Endothelial cell of hepatic sinusoid (primary cell): ENCODE results near the gene ARL15.

Experiments
- in situ Hi-C: cut with HindIII; loops from 2 replicates; pipeline ENCODE4 v1.10.0; 2017; ENCODE audit warnings: low sequenced_read_pairs

Gene ARL15

DNA sequence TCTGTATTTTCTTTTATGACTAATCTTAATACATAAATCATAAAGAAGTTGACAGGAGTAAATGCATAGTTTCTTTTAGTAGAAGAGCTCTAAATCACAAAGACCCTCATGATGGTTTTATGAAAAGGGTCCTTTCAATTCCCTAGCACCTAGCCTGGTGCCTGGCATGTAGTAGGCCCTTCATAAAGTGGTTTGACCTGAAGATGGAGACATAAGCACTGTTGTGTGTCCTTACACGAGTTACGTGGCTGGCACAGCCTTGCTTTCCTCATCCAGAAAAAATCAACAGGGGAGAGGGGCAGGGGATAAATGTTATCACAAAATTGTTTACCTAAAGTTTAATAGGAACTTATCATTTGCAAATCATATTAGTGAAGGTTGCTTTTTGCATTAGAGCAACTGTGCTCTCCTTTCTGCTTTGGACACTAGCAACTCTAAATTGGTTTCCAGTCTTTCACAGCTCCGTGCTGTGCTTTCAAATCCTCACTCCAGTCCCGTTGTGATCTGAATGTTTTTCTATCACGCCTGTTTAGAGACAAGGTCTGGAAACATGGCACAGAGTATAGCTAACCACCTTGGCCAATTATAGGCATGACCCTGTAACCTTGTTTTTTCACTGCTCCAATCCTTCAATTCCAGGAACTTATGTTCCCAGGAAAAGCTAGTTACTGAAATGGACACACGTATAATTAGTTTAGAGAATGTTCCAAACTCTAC, 55.7 kb downstream of the ARL15 start:
- in situ Hi-C loops, result no loop called here

DNA sequence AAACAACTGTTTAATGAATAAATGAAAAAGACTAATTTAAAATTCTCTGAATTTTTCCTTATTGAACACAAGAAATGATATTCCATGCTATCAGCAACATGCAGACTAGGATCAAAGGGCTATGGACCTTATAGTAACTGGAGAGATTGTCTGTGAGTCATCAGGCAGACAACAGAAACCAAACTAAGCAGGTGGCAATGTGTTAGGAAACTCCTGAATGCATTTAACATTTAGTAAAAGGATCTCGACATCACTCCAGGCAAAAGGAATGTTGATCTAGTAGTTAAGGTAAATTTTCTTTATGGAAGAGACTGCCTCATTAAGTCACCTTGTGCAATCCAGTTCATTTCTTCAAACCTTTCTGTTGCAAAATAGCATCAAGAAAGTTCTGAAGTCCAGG, 58.4 kb downstream of the ARL15 start:
- in situ Hi-C loops, result no loop called here

DNA sequence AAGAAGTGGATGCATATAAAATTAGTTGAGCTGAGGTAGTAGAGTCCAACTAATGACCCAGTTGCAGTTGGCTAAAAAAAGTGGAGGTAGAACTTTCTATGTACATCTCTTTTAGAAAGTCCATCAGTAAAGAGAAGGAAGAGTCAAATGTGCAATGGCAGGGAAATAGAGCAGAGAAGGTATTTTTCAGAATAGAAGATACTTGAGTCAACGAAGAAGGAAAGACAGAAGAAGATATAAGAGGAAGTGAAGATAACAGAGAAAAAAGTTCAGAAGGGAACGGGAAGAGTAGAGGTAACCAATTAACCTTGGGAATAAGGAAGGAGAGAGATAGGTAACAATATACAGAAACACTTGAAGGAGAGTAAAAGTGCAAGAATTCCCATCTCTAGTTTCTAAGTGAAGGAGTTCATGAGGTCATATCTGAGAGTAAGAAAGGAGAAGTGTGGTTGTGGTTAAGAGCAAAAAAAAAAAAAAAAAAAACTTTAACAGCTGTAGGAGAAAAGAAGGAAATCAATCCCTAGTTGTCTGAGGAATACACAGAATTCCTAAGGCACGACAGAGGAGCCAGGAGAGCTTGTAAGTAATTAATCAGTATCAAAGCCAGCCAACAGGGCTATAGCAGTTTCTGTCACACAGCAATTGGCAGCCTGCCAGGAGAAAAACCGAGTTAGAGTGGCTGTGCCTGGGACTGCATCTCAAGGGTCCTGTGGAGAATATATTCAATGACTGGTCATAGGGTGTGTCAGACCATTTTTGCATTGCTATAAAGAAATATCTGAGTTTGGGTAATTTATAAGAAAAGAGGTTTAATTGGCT, 61.0 kb downstream of the ARL15 start:
- in situ Hi-C loops, result no loop called here

DNA sequence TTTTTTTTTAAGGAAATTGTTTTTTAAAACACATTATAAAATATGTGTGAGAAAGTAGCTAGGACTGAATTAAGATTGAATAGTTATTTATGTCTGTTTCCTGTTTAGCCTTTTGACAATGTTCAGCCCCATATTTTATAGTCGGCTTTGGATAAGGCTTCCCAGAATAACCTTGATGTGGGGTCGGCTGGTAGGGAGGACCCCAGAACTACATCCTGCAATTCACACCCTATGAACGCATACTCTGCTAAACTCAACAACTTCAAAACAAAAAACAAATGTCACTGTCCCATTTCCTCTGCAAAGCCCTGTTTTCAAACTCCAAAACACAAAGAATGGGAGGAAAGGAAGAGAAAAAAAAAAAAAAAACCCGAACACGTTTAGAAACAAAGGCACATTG, 63.1 kb downstream of the ARL15 start:
- in situ Hi-C loops, result no loop called here

DNA sequence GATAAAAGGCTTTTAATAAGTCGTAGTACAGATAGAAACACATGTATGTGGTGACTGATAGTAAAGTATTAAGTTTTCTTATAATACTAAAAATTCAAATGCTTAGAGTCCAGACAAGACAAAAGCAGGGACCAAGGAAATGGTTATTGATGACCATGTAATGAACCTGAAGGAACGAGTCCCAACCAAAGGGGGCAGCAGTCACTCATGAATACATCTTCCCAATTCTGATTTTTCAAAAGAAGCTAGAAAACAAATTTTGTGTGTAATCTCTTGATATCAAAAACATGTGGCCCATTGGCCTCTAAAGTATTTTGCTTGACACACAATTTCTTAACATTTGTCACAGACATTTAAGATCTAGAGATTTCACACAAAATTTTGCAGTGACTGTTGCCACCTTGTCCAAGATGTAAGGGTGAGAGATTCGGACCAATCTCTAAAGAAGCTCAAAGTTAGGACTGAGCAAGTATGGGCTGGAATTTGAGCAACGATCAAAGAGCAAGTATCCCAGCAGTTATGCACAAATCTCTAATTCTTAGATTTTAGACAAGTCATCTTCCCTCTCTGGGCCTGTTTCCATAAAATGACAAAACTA, 66.8 kb downstream of the ARL15 start:
- in situ Hi-C loops, result no loop called here

DNA sequence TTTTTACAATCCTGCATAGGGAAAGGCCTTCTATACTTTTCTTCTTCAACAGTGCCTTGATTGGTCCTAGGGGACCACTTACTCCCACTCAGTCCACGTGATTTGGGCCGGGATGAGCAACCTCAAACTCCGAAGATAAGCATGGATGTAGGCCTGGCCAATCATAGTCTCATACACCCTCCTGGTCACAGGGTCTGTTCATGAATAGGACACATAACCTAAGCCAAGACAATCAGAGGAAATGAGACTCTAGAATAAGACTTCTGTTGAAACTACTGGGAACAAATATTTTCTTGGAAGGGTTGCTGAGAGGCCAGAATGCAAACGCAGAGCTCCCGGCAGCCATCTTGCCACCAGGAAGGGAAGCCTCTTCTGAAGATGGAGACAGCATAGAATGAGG, 68.1 kb downstream of the ARL15 start:
- in situ Hi-C loops, result no loop called here

DNA sequence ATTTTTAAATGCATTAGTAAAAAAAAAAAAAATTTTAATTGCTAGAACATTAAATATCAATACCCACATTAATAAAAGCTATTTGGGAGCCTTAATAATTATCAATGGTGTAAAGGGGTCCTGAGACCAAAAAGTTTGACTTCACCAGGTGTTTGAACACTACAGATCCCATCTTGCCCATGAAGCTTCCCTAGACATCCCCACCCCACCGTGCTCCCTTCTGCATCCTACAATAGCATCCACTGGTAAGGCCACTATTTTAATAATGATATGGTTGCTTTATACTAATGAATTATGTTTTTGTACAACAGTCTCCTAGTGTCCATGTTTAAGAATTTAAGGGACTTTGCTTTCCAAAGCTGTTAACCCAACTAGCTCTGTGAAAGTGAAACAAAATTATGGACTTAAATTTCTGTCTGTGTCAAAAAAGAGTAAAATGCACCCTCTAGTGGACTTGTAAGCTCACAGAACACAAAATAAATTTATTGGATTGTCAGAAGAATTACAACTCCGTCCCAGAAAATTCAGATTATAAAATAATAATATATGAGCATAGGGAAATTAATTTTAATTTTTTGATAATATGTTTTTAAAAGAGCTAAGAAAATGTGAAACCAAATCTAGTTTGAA, 76.0 kb downstream of the ARL15 start:
- in situ Hi-C loops, result no loop called here

DNA sequence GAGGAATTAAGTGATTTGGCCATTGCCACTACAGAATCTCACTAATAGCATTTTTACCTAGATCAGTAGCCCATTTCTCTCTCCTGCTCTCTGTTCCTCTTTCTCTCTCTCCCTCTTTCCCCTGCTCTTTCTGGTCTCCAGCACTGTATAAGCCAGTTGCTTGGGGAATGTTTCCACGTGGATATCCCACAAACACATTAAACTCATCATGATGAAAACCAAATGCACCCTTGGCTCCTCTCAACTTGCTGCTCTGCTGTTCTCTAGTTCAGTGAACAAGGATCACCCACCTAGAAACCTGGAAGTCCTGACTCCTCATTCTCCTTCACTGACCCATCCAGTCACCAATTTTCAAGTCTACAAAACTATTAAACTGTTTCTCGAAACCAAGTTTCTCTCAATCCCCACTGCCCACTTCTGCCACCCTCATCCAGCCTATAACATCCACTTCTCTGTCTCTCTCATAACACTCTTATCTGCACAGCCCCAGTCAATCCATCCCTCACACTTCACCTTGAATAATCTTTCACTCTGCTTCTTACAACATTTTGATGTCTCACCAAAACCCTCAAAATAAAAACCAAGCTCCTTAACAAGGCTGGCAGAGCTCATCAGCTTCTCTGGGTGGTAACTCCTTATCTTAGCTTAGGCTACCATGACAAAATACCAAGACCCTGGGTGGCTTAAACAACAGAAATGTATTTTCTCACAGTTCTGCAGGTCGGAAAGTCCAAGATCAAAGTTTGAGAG, 79.3 kb downstream of the ARL15 start:
- in situ Hi-C loops, result no loop called here

DNA sequence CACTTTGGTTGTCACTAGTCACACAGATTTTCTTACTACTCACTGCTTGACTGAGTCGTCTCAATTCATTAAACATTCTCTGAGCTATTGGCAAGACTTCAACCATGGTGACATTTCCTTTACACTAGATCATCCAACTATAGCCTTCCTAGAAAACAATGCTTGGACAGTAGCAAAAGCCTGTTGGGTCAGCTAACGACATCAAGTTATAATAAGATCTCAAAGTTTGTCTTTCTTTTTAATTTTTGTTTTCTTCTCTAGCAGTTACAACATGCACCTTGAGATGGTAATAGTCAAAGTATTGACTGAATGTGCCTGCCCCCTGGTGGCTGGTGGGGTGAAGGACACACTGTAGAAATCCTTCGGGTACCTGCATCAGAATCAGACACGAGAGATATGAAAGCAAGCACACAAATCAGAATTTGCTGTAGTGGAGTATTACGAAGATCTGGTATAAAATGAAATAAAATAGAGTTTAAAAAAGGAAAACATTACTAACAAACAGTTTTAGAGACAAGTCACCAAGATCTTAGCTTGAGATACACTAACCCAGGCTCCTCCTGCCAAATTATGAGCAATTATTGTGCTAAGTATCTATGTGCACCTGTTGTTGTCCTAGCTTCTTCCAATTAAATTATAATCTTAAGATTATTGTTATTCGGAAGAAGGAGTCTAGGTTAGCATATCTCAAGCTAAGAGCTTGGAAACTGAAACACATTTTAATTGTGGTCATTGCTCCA, 81.2 kb downstream of the ARL15 start:
- in situ Hi-C loops, result no loop called here

DNA sequence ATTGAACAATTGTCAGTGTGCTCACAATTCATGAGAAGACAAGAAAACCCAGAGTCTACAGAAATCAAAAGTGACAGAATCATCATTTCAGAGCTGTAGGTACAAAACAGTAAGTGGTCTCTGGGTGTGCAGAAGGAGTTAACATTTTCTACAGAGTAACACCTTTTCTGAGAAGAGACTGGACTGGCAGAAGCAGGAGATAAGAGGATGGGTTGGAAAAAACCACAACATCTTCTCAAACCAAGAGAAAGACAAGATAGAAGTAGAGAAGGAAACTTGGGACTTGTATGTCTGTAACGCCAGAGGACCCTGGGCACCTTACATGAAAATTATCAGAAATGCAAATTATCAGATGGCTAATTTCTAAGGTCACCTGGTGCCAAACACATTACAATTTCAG, 82.6 kb downstream of the ARL15 start:
- in situ Hi-C loops, result no loop called here

DNA sequence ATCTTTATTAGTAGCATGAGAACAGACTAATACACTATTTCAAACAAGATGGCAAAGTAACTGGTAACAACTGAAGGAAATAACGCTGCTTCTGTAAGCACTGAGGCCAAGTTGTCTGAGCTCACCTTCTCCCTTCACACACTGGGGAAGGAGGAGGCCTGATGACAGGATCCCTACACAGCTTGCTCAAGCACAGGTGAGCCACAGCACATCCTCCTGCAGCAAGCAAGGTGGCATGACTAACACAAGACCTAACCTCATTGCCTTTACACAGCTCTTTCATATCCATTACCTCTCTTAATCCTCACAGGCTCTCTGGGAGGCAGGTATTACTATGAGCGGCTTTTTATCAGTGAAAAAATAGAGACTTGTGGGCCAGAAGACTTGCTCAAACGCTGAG, 83.3 kb downstream of the ARL15 start:
- in situ Hi-C loops, result no loop called here

DNA sequence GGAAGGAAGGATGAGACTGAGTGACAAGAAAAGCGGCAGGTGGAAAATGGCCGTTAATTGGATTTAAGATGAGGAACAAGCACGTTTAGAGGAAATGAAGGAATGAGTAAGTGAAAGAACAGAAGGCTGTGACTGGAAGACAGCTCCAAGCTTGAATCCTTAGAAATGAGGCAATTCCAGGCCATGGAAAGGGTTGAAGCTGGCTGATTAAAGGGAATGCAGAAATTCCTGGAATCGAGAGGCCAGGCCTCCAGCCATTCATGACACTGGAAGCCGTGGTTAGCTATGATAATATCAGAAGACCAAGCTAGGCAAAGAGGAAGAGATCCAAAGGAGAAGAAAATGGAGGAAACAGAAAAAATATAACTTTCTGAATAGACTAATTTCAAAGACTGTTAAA, 84.2 kb downstream of the ARL15 start:
- in situ Hi-C loops, result no loop called here

DNA sequence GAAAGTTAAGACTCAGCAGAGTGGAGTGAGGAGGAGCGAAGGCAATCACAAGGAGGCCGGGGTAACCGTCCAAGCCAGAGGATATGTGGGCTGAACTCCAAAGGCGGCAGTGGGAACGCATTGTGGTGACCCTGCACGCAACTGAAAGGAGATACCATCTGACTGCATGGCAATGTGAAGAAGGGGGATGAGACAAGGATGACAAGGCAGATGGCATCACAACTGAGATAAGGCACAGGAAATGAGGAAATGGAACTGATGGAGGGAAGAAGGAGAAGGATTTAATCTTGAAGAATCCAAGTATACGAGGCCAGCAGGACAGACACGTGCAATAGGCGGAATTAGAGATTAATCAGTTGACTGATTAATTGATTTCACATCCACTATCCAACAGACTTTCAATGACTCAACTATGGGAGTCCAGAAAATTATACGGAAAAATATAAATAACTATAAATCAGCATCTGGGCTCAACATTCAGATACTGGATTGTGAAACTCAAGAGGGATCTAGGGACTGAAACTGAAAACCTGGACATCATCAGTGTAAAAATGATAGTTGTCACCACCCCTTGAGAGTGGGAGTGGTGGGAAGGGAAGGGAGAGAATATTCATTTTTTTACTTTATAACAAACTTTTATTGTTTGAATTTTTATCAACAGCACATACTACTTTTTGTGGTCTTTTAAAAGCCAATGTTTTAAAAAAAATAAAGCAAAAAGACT, 86.1 kb downstream of the ARL15 start:
- in situ Hi-C loops, result no loop called here

DNA sequence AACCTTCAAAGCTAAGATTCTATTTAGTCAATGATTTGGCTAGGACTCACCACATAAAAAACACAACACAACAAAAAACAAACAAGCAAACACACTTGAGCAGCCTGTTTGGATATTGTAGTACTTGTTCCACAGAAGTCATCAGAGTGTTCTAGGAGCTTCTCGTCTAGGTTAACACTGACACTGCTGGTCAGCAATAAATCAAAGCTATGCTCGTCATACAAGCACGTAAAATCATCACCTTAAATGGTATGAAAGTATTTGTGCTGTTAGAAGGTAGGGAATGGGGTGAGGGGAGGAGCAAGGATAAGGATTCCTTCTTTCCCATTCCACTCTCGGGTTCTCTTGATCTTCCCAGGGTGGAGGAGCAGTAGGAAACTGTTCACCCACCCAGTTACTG, 88.0 kb downstream of the ARL15 start:
- in situ Hi-C loops, result no loop called here

DNA sequence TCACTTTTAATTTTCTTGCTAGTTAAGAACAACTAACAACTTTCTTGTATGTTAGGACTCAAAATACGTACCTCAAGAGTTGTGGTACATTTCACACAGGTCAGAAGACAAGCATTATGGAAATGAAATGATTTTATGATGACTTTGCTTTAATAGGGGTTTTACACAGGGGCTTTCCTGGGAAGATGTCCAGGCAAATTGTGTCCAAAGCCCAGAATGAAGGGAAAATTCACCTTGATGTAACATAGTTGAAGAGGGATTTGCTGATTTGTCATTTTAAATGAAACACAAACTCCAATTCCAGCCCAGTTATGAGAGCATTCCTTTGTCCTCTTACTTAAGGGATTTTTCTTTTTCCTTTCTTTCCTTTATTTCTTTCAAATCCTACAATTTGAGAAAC, 89.2 kb downstream of the ARL15 start:
- in situ Hi-C loops, result no loop called here

DNA sequence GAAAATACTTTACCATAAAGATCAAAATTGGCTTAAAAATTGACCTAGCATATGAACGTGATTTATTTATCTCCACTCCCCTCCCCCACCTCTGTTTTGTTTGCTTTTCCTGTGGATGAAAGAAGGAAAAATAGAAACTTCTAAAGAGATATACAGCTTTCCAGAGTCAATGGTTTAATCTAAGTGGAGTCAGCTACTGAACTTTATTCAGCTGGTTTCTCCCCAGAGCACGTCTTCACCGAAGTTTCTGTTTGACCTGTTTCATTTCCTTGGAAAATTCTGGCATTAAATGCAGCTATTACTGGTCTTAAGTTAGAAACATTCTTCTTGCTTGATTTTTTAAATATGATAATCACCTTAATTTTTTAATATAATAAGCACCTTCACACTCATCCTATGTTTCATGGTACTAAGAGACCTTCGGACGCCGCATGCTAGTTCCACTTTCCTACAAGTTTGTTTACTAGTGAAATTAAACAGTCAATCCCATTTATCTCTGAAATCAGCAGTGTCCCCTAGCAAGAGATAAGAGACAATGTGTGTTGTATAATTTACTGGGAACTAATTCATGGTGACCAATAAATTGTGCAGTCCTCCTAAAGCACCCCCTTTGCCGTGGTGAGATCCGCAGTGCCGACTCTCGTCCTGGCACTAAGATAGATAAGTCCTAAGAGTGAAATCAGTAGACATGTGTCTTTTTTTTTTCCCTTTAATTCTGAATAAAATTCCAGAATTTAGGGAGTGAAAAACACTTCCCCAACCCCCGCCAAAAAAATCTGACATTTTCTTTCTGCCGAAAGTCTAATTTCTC, 89.9 kb downstream of the ARL15 start:
- in situ Hi-C loops, result no loop called here

DNA sequence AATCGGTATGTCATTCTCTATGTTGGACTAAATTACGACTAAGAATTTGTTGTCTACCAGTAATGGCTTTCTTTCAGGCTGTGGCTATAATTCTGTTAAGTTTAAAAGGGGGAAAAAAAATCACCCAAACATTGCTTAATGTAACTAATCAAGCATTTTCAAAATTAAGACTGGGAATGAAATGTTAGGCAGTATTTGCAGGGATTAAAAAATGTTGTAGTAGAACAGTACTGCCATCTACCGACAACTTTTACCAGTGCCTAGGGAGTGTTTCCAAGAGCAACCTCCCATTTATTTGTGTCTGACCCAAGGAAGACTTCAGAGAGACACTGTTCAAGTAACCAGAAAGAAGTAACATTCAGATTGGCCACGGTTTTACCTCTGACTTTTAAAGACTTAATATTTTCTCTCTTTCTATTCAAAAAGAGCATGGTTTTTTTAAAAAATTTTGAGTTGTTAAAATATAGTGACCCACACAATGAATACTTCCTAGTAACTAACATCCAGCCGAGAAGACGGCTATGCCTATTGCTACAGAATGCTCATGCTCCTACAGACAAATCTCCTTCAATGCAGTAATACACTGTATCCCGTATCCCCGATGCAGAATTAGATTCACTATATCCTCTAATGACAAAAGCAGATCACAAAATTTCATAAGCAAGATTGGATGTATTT, 92.4 kb downstream of the ARL15 start:
- in situ Hi-C loops, result no loop called here

DNA sequence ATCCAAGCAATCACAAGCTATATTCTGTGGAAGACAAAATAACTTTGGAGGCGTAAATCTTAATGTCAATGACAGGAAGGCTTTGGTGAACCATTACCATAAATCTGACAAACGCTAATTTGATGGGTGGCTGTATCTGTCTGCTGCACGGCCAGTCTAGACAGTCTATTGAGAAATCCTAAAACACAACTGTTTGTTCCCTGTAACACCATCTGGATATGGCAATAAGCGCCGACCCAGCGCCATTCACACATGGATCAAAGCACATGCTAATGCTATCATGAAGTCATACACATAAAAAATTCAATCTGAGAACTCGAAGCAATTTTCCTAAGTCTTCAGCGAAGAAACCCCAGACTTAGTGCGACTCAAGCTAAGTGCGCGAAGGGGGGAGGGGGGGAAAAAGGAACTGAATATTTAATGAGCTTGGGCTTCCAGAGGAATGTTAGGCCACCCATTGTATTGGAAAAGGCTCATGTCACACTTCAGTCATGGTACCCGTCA, 95.1 kb downstream of the ARL15 start:
- in situ Hi-C loops, result no loop called here
